Activated B cell treated with CpG ODN at 0.5 μM for 24 hours (primary cell): ENCODE results near the gene EIF4EBP3. TPM values are rescaled to one million over a fixed set of nuclear protein-coding genes. Genes with fewer than 3 reads are reported as not detected.
"Not testable (repeated sequence)": the region's sequence is repeated elsewhere in the genome, so short reads cannot be mapped to it uniquely, and the experiment has no call there.

Experiments used
- ATAC-seq: fragments of 200-7000 bp; cut with Tn5 transposase; one replicate; pipeline ENCODE4 v1.10.0; 2021; ENCODE audit warnings: low read depth, mild to moderate bottlenecking, moderate library complexity
- CTCF ChIA-PET: fragments of 350-600 bp; sonication (Branson Sonifier 250); formaldehyde crosslinking; loops from one replicate; lab custom pipeline; 2021; ENCODE audit warnings: antibody characterized with exemption; lab: Charles Lee
- POLR2A ChIA-PET: fragments of 350-600 bp; sonication (Branson Sonifier 250); formaldehyde crosslinking; loops from one replicate; lab custom pipeline; 2021; ENCODE audit warnings: antibody characterized with exemption; lab: Charles Lee
- DNase-seq: peaks from one replicate; pipeline ENCODE4 v3.0.0; 2022
- H3K27ac Mint-ChIP-seq: one replicate; pipeline ENCODE4 v1.8.0; 2020; ENCODE audit warnings: mixed read lengths
- H3K27me3 Mint-ChIP-seq: one replicate; pipeline ENCODE4 v1.8.0; 2021; ENCODE audit warnings: mixed read lengths
- H3K36me3 Mint-ChIP-seq: one replicate; pipeline ENCODE4 v1.8.0; 2021; ENCODE audit warnings: low read depth, mixed read lengths
- H3K4me1 Mint-ChIP-seq: one replicate; pipeline ENCODE4 v1.8.0; 2021; ENCODE audit warnings: mixed read lengths
- H3K4me3 Mint-ChIP-seq: one replicate; pipeline ENCODE4 v1.8.0; 2020; ENCODE audit warnings: mild to moderate bottlenecking, mixed read lengths
- H3K9me3 Mint-ChIP-seq: one replicate; pipeline ENCODE4 v1.8.0; 2020; ENCODE audit warnings: mixed read lengths
- CTCF ChIP-seq: fragments of 200-600 bp; IDR thresholded peaks from one replicate; pipeline ENCODE4 v1.8.0; 2022; ENCODE audit warnings: antibody characterized with exemption, mild to moderate bottlenecking
- intact Hi-C: fragments of 100-400 bp; cut with micrococcal nuclease; formaldehyde crosslinking; loops from one replicate; pipeline ENCODE4 v1.15.1; 2024
- total RNA-seq: library from RNA; stranded (reverse); gene quantifications from 2 replicates; pipeline ENCODE4 v1.2.3, GENCODE V29; 2022

Gene EIF4EBP3
- total RNA-seq, 1 donor from 2014 or later, result 14.4 TPM

GRCh38 chr5:140575309-140575708 lies 27.8 kb downstream of the EIF4EBP3 start:
- intact Hi-C loops, result no loop called here
- Mint-ChIP-seq H3K4me1 (peaks cover 2% of the 10 kb centered on the region), H3K27me3 (no peaks in the 10 kb centered on the region), H3K9me3 (no peaks in the 10 kb centered on the region), H3K27ac (no peak overlapping the region), H3K36me3 (peaks cover 6% of the 10 kb centered on the region), H3K4me3 (no peak overlapping the region)
- no peak for ATAC-seq
- CTCF ChIA-PET, result no interaction called here
- no peak for TF ChIP-seq CTCF
- DNase-seq, result no peak
- POLR2A ChIA-PET, result no interaction called here

GRCh38 chr5:140576776-140577201 lies 29.3 kb downstream of the EIF4EBP3 start:
- no peak for TF ChIP-seq CTCF
- DNase-seq (no peak), ATAC-seq (no peak)
- Mint-ChIP-seq H3K4me1 (no peaks in the 10 kb centered on the region), H3K27ac (no peak overlapping the region), H3K36me3 (no peaks in the 10 kb centered on the region), H3K9me3 (no peaks in the 10 kb centered on the region), H3K27me3 (peaks cover 3% of the 10 kb centered on the region), H3K4me3 (no peak overlapping the region)
- ChIA-PET POLR2A (interaction anchor here (0.6 kb wide), 1 partner anchor 1007 kb away, joined by 3 read pairs; no protein-coding TSS in a partner anchor), CTCF (no interaction called here)
- intact Hi-C loops, result no loop called here

GRCh38 chr5:140579188-140579747 lies 31.8 kb downstream of the EIF4EBP3 start:
- CTCF ChIA-PET, H3K9me3 Mint-ChIP-seq, ATAC-seq, H3K36me3 Mint-ChIP-seq, intact Hi-C loops, H3K27ac Mint-ChIP-seq, H3K27me3 Mint-ChIP-seq, DNase-seq, H3K4me1 Mint-ChIP-seq, H3K4me3 Mint-ChIP-seq, POLR2A ChIA-PET: not testable (repeated sequence)

GRCh38 chr5:140587495-140587894 lies 40.0 kb downstream of the EIF4EBP3 start:
- Mint-ChIP-seq H3K4me3 (no peak overlapping the region), H3K9me3 (peaks cover 2% of the 10 kb centered on the region), H3K36me3 (no peaks in the 10 kb centered on the region), H3K27ac (no peak overlapping the region), H3K27me3 (peaks cover 4% of the 10 kb centered on the region), H3K4me1 (no peaks in the 10 kb centered on the region)
- POLR2A ChIA-PET, result no interaction called here
- intact Hi-C loops, result no loop called here
- DNase-seq, result no peak
- CTCF ChIA-PET, result no interaction called here
- TF ChIP-seq CTCF, result no peak
- no peak for ATAC-seq

- POLR2A ChIA-PET, result no interaction called here
These were observed 41.0 kb downstream of the EIF4EBP3 start for GRCh38 chr5:140588311-140589070.

More at GRCh38 chr5:140588311-140589070, 41.0 kb downstream of the EIF4EBP3 start:
- CTCF ChIA-PET, result no interaction called here
- no peak for DNase-seq
- intact Hi-C loops, result no loop called here
- Mint-ChIP-seq H3K4me1 (no peaks in the 10 kb centered on the region), H3K27me3 (peaks cover 2% of the 10 kb centered on the region), H3K36me3 (no peaks in the 10 kb centered on the region), H3K9me3 (peaks cover 2% of the 10 kb centered on the region), H3K27ac (no peak overlapping the region), H3K4me3 (no peak overlapping the region)
- no peak for ATAC-seq
- no peak for TF ChIP-seq CTCF
